Measurements from ENCODE around the gene FOXD2.
"Not testable (repeated sequence)": the region's sequence is repeated elsewhere in the genome, so short reads cannot be mapped to it uniquely, and the experiment has no call there.

FOXD2 gene

GRCh38 chr1:47452426-47452825 lies 14.6 kb downstream of the FOXD2 start:
- no peak overlapping the region for H3K4me3 ChIP-seq (ENCODE audit: low read depth, low read length)
- no peak for DNase-seq (ENCODE audit: low read depth)
- TF ChIP-seq CTCF (IDR thresholded peaks at IDR 0.05; ENCODE audit: low read depth, low read length, missing control alignments) = no peak

GRCh38 chr1:47453910-47454309 lies 16.1 kb downstream of the FOXD2 start:
- H3K4me3 ChIP-seq (ENCODE audit: low read depth, low read length); DNase-seq (ENCODE audit: low read depth): not testable (repeated sequence)

GRCh38 chr1:47456250-47456649 lies 18.4 kb downstream of the FOXD2 start:
- TF ChIP-seq CTCF (IDR thresholded peaks at IDR 0.05; ENCODE audit: low read depth, low read length, missing control alignments) = no peak
- H3K4me3 ChIP-seq (ENCODE audit: low read depth, low read length) = no peak overlapping the region
- DNase-seq (ENCODE audit: low read depth) = no peak

GRCh38 chr1:47457547-47457946 lies 19.7 kb downstream of the FOXD2 start:
- not testable (repeated sequence) for DNase-seq (ENCODE audit: low read depth); H3K4me3 ChIP-seq (ENCODE audit: low read depth, low read length)

GRCh38 chr1:47459253-47459788 lies 21.5 kb downstream of the FOXD2 start:
- no peak for TF ChIP-seq CTCF (IDR thresholded peaks at IDR 0.05; ENCODE audit: low read depth, low read length, missing control alignments)
- no peak for DNase-seq (ENCODE audit: low read depth)
- H3K4me3 ChIP-seq (ENCODE audit: low read depth, low read length) = no peak overlapping the region

GRCh38 chr1:47460040-47460439 lies 22.2 kb downstream of the FOXD2 start:
- no peak for DNase-seq (ENCODE audit: low read depth)
- H3K4me3 ChIP-seq (ENCODE audit: low read depth, low read length) = no peak overlapping the region
- TF ChIP-seq CTCF (IDR thresholded peaks at IDR 0.05; ENCODE audit: low read depth, low read length, missing control alignments) = no peak

GRCh38 chr1:47460456-47460855 lies 22.6 kb downstream of the FOXD2 start:
- no peak for DNase-seq (ENCODE audit: low read depth)
- no peak overlapping the region for H3K4me3 ChIP-seq (ENCODE audit: low read depth, low read length)
- TF ChIP-seq CTCF (IDR thresholded peaks at IDR 0.05; ENCODE audit: low read depth, low read length, missing control alignments) = no peak

- no peak for TF ChIP-seq CTCF (IDR thresholded peaks at IDR 0.05; ENCODE audit: low read depth, low read length, missing control alignments)
- no peak for DNase-seq (ENCODE audit: low read depth)
- H3K4me3 ChIP-seq (ENCODE audit: low read depth, low read length) = no peak overlapping the region
These were observed 27.8 kb downstream of the FOXD2 start for GRCh38 chr1:47465605-47466004.

Measured in GM12864 (cell line).